ENCODE data around the gene COL4A2. TPM values are rescaled to one million over a fixed set of nuclear protein-coding genes. Genes with fewer than 3 reads are reported as not detected.

Gene COL4A2
- total RNA-seq, 4 donors from 2014 or later: 43.0 to 72.7 (median 53.5) TPM

DNA sequence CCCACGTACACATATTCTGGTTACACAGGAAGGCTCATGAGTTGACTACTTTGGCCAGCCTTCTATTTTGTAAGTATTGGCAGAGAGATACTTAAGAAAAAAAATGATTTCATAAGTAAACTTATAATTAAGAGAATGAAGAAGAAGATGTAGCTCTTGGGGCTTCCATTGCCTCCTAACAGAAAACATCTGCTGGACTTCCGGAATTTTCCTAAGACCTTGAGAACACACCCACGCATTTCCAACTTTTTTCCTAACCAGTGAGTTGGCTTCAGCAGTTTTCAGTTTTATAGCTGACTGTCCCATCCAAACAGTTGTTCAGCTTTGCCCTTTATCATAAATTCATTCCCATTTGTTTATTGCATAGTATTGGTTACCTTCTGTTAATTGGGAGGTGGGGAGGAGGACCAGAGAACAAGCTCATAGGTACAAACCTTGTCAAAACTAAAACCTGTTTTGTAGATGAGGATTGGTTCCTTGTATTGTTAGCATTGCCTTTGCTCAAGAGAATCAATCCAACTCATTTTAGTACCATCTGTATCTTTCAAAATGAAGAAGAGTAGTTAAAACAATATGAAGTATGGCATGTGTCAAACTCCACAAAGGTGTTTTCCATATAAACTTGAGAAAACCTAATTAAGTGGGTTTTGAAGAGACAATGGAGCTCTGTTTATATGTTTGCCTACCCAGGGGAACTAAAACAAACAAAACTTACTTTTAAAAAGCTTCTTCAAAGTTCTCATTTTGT, 93.9 kb downstream of the COL4A2 start:
- H3K27ac ChIP-seq: peak overlapping the region; percentile 12

DNA sequence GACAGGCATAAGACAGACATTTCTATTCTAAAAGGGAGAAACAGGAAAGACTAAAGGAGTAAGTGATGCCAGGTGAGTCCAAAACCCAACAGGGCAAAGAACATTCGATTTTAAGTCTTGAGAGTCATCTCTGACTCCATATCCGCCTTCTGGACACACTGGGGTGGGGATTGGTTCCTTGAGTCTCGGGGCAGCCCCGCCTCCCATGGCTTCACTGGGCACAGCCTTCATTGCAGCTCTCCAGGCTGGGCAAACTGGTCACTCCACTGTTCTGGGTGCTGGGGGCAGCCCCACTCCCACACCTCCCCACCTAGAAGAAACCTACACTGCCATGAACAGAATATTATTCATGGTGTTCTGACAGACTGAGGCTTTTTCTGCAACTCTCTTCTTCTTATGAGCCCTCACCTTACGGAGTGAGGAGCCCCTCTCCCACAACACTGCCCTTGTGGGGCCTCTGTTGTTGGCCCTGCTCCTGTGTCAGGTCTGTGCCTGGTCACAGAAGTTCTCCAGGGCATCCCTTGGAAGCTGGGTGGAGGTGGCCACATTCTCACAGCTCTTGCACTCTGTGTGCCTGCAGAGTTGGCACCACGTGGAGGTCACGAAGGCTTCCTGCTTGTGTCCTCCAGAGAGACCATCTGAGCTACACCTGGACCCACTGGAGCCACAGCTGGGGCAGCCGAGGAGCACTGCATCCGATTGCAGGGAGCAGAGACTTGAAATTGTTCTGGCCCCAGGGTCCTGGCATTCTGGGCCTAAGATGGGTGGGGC, 95.4 kb downstream of the COL4A2 start:
- TF ChIP-seq EP300 (IDR thresholded peaks at IDR 0.05): no peak
- TF ChIP-seq, protein P1, sequence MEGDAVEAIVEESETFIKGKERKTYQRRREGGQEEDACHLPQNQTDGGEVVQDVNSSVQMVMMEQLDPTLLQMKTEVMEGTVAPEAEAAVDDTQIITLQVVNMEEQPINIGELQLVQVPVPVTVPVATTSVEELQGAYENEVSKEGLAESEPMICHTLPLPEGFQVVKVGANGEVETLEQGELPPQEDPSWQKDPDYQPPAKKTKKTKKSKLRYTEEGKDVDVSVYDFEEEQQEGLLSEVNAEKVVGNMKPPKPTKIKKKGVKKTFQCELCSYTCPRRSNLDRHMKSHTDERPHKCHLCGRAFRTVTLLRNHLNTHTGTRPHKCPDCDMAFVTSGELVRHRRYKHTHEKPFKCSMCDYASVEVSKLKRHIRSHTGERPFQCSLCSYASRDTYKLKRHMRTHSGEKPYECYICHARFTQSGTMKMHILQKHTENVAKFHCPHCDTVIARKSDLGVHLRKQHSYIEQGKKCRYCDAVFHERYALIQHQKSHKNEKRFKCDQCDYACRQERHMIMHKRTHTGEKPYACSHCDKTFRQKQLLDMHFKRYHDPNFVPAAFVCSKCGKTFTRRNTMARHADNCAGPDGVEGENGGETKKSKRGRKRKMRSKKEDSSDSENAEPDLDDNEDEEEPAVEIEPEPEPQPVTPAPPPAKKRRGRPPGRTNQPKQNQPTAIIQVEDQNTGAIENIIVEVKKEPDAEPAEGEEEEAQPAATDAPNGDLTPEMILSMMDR (IDR thresholded peaks at IDR 0.05): no peak
- no peak overlapping the region for H3K27ac ChIP-seq

More for the DNA sequence above, 93.9 kb downstream of the COL4A2 start:
- Histone ChIP-seq H3K27me3 (no peaks in the 10 kb centered on the region), H3K4me1 (peaks cover 27% of the 10 kb centered on the region), H3K36me3 (no peaks in the 10 kb centered on the region), H3K4me3 (no peak overlapping the region), H3K9me3 (no peaks in the 10 kb centered on the region)
- no peak for DNase-seq (ENCODE audit: low spot score in 2 of 2)
- WGBS: 57% methylated on average over 3 of the region's 3 CpGs
- TF ChIP-seq POLR2A (IDR thresholded peaks at IDR 0.05) (no peak), POLR2AphosphoS5 (IDR thresholded peaks at IDR 0.05) (no peak), EP300 (IDR thresholded peaks at IDR 0.05) (no peak)
- TF ChIP-seq, protein P1 (IDR thresholded peaks at IDR 0.05): no peak

DNA sequence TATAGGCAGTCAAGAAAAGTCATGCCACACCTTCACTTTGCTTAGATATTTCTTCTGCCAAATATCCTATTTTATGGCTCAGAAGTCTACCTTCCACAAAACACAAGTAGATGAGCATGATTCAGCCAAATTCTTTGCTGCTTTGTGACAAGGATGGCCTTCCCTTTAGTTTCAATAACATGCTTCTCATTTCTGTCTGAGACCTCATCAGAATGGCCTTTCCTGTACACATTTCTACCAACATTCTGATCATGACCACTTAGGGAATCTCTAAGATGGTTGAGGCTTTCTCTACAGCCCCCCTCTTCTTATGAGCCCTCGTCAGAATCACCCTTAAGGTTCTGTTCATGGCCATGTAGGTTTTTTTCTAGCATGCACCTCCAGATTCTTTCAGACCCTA, 96.2 kb downstream of the COL4A2 start:
- no peaks in the 10 kb centered on the region for H3K9me3 ChIP-seq
- H3K4me1 ChIP-seq: peaks cover 22% of the 10 kb centered on the region
- H3K27ac ChIP-seq: no peak overlapping the region
- no peak overlapping the region for H3K4me3 ChIP-seq
- TF ChIP-seq EP300 (IDR thresholded peaks at IDR 0.05) (no peak), POLR2AphosphoS5 (IDR thresholded peaks at IDR 0.05) (no peak), POLR2A (IDR thresholded peaks at IDR 0.05) (no peak)
- TF ChIP-seq, protein P1 (IDR thresholded peaks at IDR 0.05): no peak
- 97% methylated on average over 1 of the region's 1 CpG for WGBS
- DNase-seq (ENCODE audit: low spot score in 2 of 2): no peak
- H3K36me3 ChIP-seq: no peaks in the 10 kb centered on the region
- H3K27me3 ChIP-seq: no peaks in the 10 kb centered on the region

More for the DNA sequence above, 95.4 kb downstream of the COL4A2 start:
- Histone ChIP-seq H3K27me3 (no peaks in the 10 kb centered on the region), H3K4me3 (no peak overlapping the region), H3K9me3 (no peaks in the 10 kb centered on the region), H3K4me1 (peaks cover 18% of the 10 kb centered on the region), H3K36me3 (no peaks in the 10 kb centered on the region)
- WGBS: 92% methylated on average over 8 of the region's 9 CpGs
- no peak for DNase-seq (ENCODE audit: low spot score in 2 of 2)

DNA sequence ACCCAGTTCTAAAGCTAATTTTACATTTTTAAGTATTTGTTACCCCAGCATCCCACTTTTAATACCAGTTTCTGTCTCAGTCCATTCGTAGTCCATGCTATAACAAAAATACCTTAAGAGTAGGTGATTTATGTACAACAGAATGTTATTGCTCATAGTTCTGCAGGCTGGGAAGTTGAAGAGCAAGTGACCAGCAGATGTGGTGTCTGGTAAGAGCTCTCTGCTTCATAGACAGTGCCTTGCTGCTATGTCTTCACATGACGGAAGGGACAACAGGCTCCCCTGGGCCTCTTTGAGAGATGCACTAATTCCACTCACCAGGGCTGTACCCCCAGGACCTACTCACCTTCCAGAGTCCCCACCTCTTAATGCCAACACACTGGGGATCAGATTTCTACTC, 96.6 kb downstream of the COL4A2 start:
- TF ChIP-seq POLR2AphosphoS5 (IDR thresholded peaks at IDR 0.05): no peak
- no peak for TF ChIP-seq POLR2A (IDR thresholded peaks at IDR 0.05)
- Histone ChIP-seq H3K36me3 (no peaks in the 10 kb centered on the region), H3K27me3 (no peaks in the 10 kb centered on the region), H3K4me3 (no peak overlapping the region), H3K27ac (no peak overlapping the region), H3K4me1 (peaks cover 22% of the 10 kb centered on the region), H3K9me3 (no peaks in the 10 kb centered on the region)
- DNase-seq (ENCODE audit: low spot score in 2 of 2): no peak
- WGBS: 50% methylated on average over 2 of the region's 2 CpGs

DNA sequence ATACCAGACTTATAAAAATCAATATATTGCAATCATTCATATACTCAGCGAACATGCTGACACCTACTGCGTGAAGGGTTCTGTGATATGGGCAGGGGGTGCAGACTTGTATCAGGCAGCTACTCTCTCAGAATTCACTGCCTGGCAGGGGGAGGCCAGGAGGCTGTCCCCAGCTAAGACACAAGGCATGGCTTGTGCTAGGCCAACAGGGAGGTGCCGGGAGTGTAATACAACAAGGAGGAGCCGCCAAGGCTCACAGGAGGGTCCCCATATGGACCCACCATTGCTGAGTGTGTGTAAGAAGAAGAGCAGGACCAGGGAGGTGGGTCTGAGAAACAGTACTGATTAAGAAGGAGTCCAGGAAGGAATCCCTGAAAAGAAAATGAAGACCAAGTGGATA, 97.2 kb downstream of the COL4A2 start:
- Histone ChIP-seq H3K27ac (no peak overlapping the region), H3K4me1 (peaks cover 17% of the 10 kb centered on the region), H3K36me3 (no peaks in the 10 kb centered on the region), H3K9me3 (no peaks in the 10 kb centered on the region), H3K4me3 (no peak overlapping the region), H3K27me3 (no peaks in the 10 kb centered on the region)
- WGBS: 94% methylated on average over 4 of the region's 4 CpGs
- DNase-seq (ENCODE audit: low spot score in 2 of 2): no peak
- TF ChIP-seq, protein P1 (IDR thresholded peaks at IDR 0.05): no peak

All from suprapubic skin (tissue), 4 donors.